Psoas muscle (tissue), 8 donors: ENCODE results near the gene SLC45A3. TPM values are rescaled to one million over a fixed set of nuclear protein-coding genes. Genes with fewer than 3 reads are reported as not detected.

Source experiments
- ATAC-seq, 4 donors: fragments of 200-7000 bp; cut with Tn5 transposase; one replicate each; pipeline ENCODE4 v1.9.1; 2020; ENCODE audit warnings: moderate library complexity in 3 of 4, mild to moderate bottlenecking in 2 of 4
- DNase-seq, 2 donors: peaks; one replicate each; pipeline ENCODE4 v3.0.0-alpha.2; 2020
- H3K27ac ChIP-seq: fragments of 200-600 bp; one replicate; pipeline ENCODE4 v1.8.0; 2022
- H3K27me3 ChIP-seq, 3 donors: fragments of 200-600 bp in 1 of 3; one replicate each; pipeline versions ENCODE4 v1.6.1 to v1.8.0; 2013 to 2022; ENCODE audit warnings: low read length in 2 of 3, mild to moderate bottlenecking in 2 of 3, moderate library complexity in 1 of 3; ENCODE audit not compliant: insufficient read depth in 3 of 3
- H3K36me3 ChIP-seq, 2 donors: fragments of 200-600 bp in 1 of 2; one replicate each; pipeline versions ENCODE4 v1.6.1 to v1.8.0; 2013 to 2022; ENCODE audit warnings: low read depth in 1 of 2, mild to moderate bottlenecking in 1 of 2, moderate library complexity in 1 of 2; ENCODE audit not compliant: insufficient read depth in 1 of 2
- H3K4me1 ChIP-seq: fragments of 200-600 bp; one replicate; pipeline ENCODE4 v1.8.0; 2022
- H3K4me3 ChIP-seq: fragments of 200-600 bp; one replicate; pipeline ENCODE4 v1.8.0; 2022; ENCODE audit warnings: mild to moderate bottlenecking
- H3K9me3 ChIP-seq: fragments of 200-600 bp; one replicate; pipeline ENCODE4 v1.8.0; 2022
- CTCF ChIP-seq: fragments of 200-600 bp; IDR thresholded peaks from one replicate; pipeline ENCODE4 v1.8.0; 2022; ENCODE audit warnings: antibody characterized with exemption
- WGBS, 3 donors: extraction: QIAGEN DNeasy Blood & Tissue Kit; methylation state at CpG; one replicate each; pipeline versions ENCODE4 v1.1.6 to v1.1.7; 2013; 5-methylcytosine and 5-hydroxymethylcytosine counted together
- intact Hi-C, 2 donors: fragments of 100-400 bp; cut with DNase I; formaldehyde crosslinking; loops; one replicate each; pipeline versions ENCODE4 v1.11.0 to v1.14.2; 2022
- polyA plus RNA-seq, 3 donors: library from polyadenylated mRNA; stranded (reverse); fragments of 200-250 nt; gene quantifications; one replicate each; pipeline ENCODE4 v1.2.3, GENCODE V29; 2013
- total RNA-seq, 4 donors: library from RNA; stranded (reverse); fragmentation: NEBNext Ultra II Directional in 2 of 4; extraction: Animal tissue kit (Norgen Biotek cat#: 25700) in 2 of 4; gene quantifications; one replicate each; pipeline versions ENCODE4 v1.2.1 to v1.2.4, GENCODE V29; 2021 to 2023
- donor health status: healthy with polysubstance abuse.
- donor health status: DM: no; HTN: no; CAD: no; lungs with moderate emphysema.
- donor health status: Bipolar disorder and iron deficiency.
- donor health status: healthy.
- donor health status: DM: yes; HTN: yes; CAD: no.
- donor health status: DM: no; HTN: no; CAD: no.
- donor health status: DM: no; HTN: no; CAD: no.
- donor health status: DM: yes; HTN: yes; CAD: no.

Gene SLC45A3
- total and polyA plus RNA-seq, 7 donors: 0.15 to 2.7 (median 0.46) TPM

- DNase-seq (no peak), ATAC-seq (no peak)
- no peaks in the 10 kb centered on the region for H3K27me3 ChIP-seq
- no peak for TF ChIP-seq CTCF
- WGBS, 3 donors: 94 to 95% (median 95%) methylated on average over 4 of the region's 4 CpGs
- no peak overlapping the region for H3K4me3 ChIP-seq
- intact Hi-C loops: no loop called here
- H3K36me3 ChIP-seq: no peaks in the 10 kb centered on the region
- H3K9me3 ChIP-seq: no peaks in the 10 kb centered on the region
- H3K4me1 ChIP-seq: no peaks in the 10 kb centered on the region
- no peak overlapping the region for H3K27ac ChIP-seq
Measured at GRCh38 chr1:205675247-205675646, 5.1 kb downstream of the SLC45A3 start.

- H3K36me3 ChIP-seq: no peaks in the 10 kb centered on the region
- H3K4me3 ChIP-seq: no peak overlapping the region
- no peak for ATAC-seq
- no peaks in the 10 kb centered on the region for H3K27me3 ChIP-seq
- no peak for DNase-seq
- 59 to 73% (median 59%) methylated on average over 4 of the region's 4 CpGs for WGBS, 3 donors
- H3K27ac ChIP-seq: no peak overlapping the region
- intact Hi-C loops: no loop called here
- no peaks in the 10 kb centered on the region for H3K4me1 ChIP-seq
- H3K9me3 ChIP-seq: no peaks in the 10 kb centered on the region
- no peak for TF ChIP-seq CTCF
Measured at GRCh38 chr1:205672970-205673369, 7.3 kb downstream of the SLC45A3 start.

- no peaks in the 10 kb centered on the region for H3K4me1 ChIP-seq
- intact Hi-C loops: no loop called here
- DNase-seq: no peak
- H3K27ac ChIP-seq: no peak overlapping the region
- H3K9me3 ChIP-seq: no peaks in the 10 kb centered on the region
- no peaks in the 10 kb centered on the region for H3K27me3 ChIP-seq
- H3K4me3 ChIP-seq: no peak overlapping the region
- WGBS, 3 donors: 76 to 77% (median 77%) methylated on average over 11 of the region's 11 CpGs
- H3K36me3 ChIP-seq: no peaks in the 10 kb centered on the region
- TF ChIP-seq CTCF: no peak
- ATAC-seq: no peak
Measured at GRCh38 chr1:205672395-205672889, 7.9 kb downstream of the SLC45A3 start.

- Histone ChIP-seq H3K27me3 (no peaks in the 10 kb centered on the region), H3K36me3 (no peaks in the 10 kb centered on the region), H3K4me3 (no peak overlapping the region), H3K9me3 (no peaks in the 10 kb centered on the region), H3K27ac (no peak overlapping the region), H3K4me1 (no peaks in the 10 kb centered on the region)
- ATAC-seq (peak; percentile 28 to 52 (median 32)), DNase-seq (no peak)
- 38 to 48% (median 38%) methylated on average over 12 to 13 of the region's 13 CpGs for WGBS, 3 donors
- no peak for TF ChIP-seq CTCF
- intact Hi-C loops: no loop called here
Measured at GRCh38 chr1:205670611-205671430, 9.5 kb downstream of the SLC45A3 start.

- WGBS, 3 donors: 75 to 81% (median 77%) methylated on average over 5 of the region's 5 CpGs
- H3K27ac ChIP-seq: no peak overlapping the region
- ATAC-seq (no peak), DNase-seq (no peak)
- H3K4me3 ChIP-seq: no peak overlapping the region
- no peaks in the 10 kb centered on the region for H3K27me3 ChIP-seq
- no peaks in the 10 kb centered on the region for H3K4me1 ChIP-seq
- intact Hi-C loops: no loop called here
- no peak for TF ChIP-seq CTCF
- H3K9me3 ChIP-seq: no peaks in the 10 kb centered on the region
- no peaks in the 10 kb centered on the region for H3K36me3 ChIP-seq
Measured at GRCh38 chr1:205670150-205670446, 10.2 kb downstream of the SLC45A3 start.
